Loucy (cell line): ENCODE measurements around the gene TMEM39A.
A peak's percentile ranks its signal among the peaks of the same experiment; 100 is the strongest.

Experiments
- H2AFZ ChIP-seq: fragments of 200-600 bp; sonication (generic); 2 replicates; pipeline ENCODE4 v1.6.0; 2016; ENCODE audit warnings: antibody characterized with exemption, mild to moderate bottlenecking, low read length, moderate library complexity
- H3F3A ChIP-seq: fragments of 200-600 bp; 2 replicates; pipeline ENCODE4 v1.6.0; 2016; ENCODE audit warnings: antibody characterized with exemption, low read depth, mild to moderate bottlenecking
- H3K27me3 ChIP-seq: fragments of 200-600 bp; sonication (generic); 2 replicates; pipeline ENCODE4 v1.6.1; 2014; ENCODE audit warnings: low read length, mild to moderate bottlenecking; ENCODE audit not compliant: insufficient read depth, poor library complexity, severe bottlenecking
- H3K36me3 ChIP-seq: fragments of 200-600 bp; sonication (generic); 2 replicates; pipeline ENCODE4 v1.6.1; 2016; ENCODE audit warnings: low read length; ENCODE audit not compliant: insufficient read depth
- H3K4me1 ChIP-seq: fragments of 200-600 bp; sonication (generic); 2 replicates; pipeline ENCODE4 v1.5.1; 2014; ENCODE audit warnings: low read length, mild to moderate bottlenecking; ENCODE audit not compliant: insufficient read depth, poor library complexity, severe bottlenecking
- H3K4me2 ChIP-seq: fragments of 200-600 bp; sonication (generic); 2 replicates; pipeline ENCODE4 v1.6.0; 2014; ENCODE audit warnings: antibody characterized with exemption, low read length, low read depth, mild to moderate bottlenecking; ENCODE audit not compliant: poor library complexity, severe bottlenecking
- H3K4me3 ChIP-seq: fragments of 200-600 bp; sonication (generic); 2 replicates; pipeline ENCODE4 v1.5.1; 2014; ENCODE audit warnings: low read length, mild to moderate bottlenecking, mixed read lengths; ENCODE audit not compliant: poor library complexity, severe bottlenecking
- H3K79me2 ChIP-seq: fragments of 200-600 bp; sonication (generic); 2 replicates; pipeline ENCODE4 v1.6.1; 2014; ENCODE audit warnings: low read length; ENCODE audit not compliant: insufficient read depth
- H3K9ac ChIP-seq: fragments of 200-600 bp; sonication (generic); 2 replicates; pipeline ENCODE4 v1.6.0; 2014; ENCODE audit warnings: mild to moderate bottlenecking, low read depth, low read length, moderate library complexity; ENCODE audit not compliant: poor library complexity, severe bottlenecking
- H3K9me2 ChIP-seq: fragments of 200-600 bp; sonication (generic); replicated peaks from 2 replicates; pipeline ENCODE4 v1.6.1; 2016; ENCODE audit warnings: low read depth, low read length, mixed read lengths
- H3K9me3 ChIP-seq: fragments of 200-600 bp; sonication (generic); 2 replicates; pipeline ENCODE4 v1.6.1; 2014; ENCODE audit warnings: mild to moderate bottlenecking, antibody characterized with exemption, low read length, low read depth; ENCODE audit not compliant: insufficient read depth
- H4K20me1 ChIP-seq: fragments of 200-600 bp; sonication (generic); 2 replicates; pipeline ENCODE4 v1.6.0; 2014; ENCODE audit warnings: antibody characterized with exemption, low read length, mild to moderate bottlenecking; ENCODE audit not compliant: insufficient read depth, poor library complexity, severe bottlenecking
- EZH2phosphoT487 ChIP-seq: fragments of 200-600 bp; IDR thresholded peaks from 2 replicates; pipeline ENCODE4 v1.6.1; 2018; ENCODE audit warnings: antibody characterized with exemption, mild to moderate bottlenecking, moderate library complexity, borderline replicate concordance
- TF ChIP-seq, protein P1 (sequence below): fragments of 200-600 bp; sonication (generic); conservative IDR thresholded peaks from 2 replicates; pipeline ENCODE4 v1.5.1; 2014; ENCODE audit warnings: mild to moderate bottlenecking, antibody characterized with exemption, low read length

The TMEM39A gene

DNA sequence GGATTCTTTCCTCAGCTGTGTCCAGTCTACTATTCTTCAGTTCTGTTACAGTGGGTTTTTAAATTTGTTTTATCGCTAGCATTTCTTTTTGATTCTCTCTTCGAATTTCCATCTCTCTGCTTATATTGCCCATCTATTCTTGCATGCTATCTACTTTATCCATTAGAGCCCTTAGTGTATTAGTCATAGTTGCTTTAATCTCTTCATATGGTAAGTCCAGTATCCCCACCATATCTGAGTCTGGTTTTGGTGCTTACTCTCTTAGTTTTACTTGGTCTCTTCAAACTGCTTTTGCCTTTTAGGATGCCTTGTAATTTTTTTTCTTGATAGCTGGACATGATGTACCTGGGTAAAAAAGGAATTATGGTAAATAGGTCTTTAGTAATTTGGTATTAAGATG is 44.0 kb upstream of the TMEM39A start:
- H3K27me3 ChIP-seq = no peaks in the 10 kb centered on the region
- H2AFZ ChIP-seq = no peak overlapping the region
- peaks cover 4% of the 10 kb centered on the region for H3F3A ChIP-seq
- H3K9ac ChIP-seq = peak overlapping the region; percentile 25
- TF ChIP-seq, protein P1, sequence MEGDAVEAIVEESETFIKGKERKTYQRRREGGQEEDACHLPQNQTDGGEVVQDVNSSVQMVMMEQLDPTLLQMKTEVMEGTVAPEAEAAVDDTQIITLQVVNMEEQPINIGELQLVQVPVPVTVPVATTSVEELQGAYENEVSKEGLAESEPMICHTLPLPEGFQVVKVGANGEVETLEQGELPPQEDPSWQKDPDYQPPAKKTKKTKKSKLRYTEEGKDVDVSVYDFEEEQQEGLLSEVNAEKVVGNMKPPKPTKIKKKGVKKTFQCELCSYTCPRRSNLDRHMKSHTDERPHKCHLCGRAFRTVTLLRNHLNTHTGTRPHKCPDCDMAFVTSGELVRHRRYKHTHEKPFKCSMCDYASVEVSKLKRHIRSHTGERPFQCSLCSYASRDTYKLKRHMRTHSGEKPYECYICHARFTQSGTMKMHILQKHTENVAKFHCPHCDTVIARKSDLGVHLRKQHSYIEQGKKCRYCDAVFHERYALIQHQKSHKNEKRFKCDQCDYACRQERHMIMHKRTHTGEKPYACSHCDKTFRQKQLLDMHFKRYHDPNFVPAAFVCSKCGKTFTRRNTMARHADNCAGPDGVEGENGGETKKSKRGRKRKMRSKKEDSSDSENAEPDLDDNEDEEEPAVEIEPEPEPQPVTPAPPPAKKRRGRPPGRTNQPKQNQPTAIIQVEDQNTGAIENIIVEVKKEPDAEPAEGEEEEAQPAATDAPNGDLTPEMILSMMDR = no peak
- no peak for TF ChIP-seq EZH2phosphoT487
- no peaks in the 10 kb centered on the region for H3K9me3 ChIP-seq
- peak overlapping the region; percentile 48 for H3K4me3 ChIP-seq
- H3K4me1 ChIP-seq = peaks cover 28% of the 10 kb centered on the region
- no peaks in the 10 kb centered on the region for H4K20me1 ChIP-seq
- peak overlapping the region; percentile 61 for H3K4me2 ChIP-seq
- H3K79me2 ChIP-seq = no peaks in the 10 kb centered on the region
- no peaks in the 10 kb centered on the region for H3K36me3 ChIP-seq
- no peaks in the 10 kb centered on the region for H3K9me2 ChIP-seq

DNA sequence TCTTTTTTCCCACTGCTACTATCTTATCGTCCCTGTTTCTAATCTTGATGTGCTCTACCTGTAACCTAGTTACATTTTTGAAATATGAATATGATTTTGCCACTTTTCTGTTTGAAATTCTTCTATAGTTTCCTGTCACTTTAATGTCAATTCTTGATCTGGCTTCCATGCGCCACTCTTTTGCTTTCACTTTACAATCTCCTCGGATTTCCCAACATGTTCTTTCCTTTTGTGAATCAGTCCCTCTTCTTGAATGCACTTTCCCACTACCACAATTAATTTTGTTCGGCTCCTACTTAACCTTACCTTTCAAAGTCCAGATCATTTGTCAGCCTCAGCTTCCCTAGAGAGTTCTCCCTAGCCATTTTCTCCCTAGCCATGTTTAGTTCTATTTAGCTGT is 43.2 kb upstream of the TMEM39A start:
- Histone ChIP-seq H3K9ac (peak overlapping the region; percentile 25), H3K79me2 (no peaks in the 10 kb centered on the region), H3F3A (peaks cover 4% of the 10 kb centered on the region), H3K27me3 (no peaks in the 10 kb centered on the region), H2AFZ (no peak overlapping the region), H4K20me1 (no peaks in the 10 kb centered on the region), H3K9me2 (no peaks in the 10 kb centered on the region), H3K36me3 (no peaks in the 10 kb centered on the region), H3K9me3 (no peaks in the 10 kb centered on the region), H3K4me2 (peak overlapping the region; percentile 61), H3K4me3 (no peak overlapping the region), H3K4me1 (peaks cover 28% of the 10 kb centered on the region)
- TF ChIP-seq EZH2phosphoT487 = no peak
- TF ChIP-seq, protein P1 = no peak

DNA sequence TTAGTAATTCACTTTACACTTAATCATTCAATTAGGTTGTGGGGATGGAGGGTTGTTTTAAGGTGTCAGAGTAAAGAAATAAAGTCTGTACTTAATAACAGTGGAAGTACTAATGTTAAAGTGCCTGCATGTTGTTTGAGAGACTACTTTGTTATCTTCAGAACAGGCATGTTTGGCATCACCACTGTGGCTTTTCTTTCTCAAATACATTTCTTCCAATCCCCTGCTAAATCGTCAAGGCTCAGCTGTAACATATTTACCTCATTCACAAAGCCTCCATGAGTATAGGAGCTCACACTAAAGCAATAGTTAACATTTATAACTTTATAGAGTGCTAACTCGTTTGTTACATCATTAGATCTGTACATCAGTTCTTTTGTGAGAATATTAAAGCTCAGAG is 37.5 kb upstream of the TMEM39A start:
- no peaks in the 10 kb centered on the region for H3K36me3 ChIP-seq
- peaks cover 33% of the 10 kb centered on the region for H3K4me1 ChIP-seq
- peaks cover 30% of the 10 kb centered on the region for H3K79me2 ChIP-seq
- TF ChIP-seq, protein P1 = no peak
- TF ChIP-seq EZH2phosphoT487 = no peak
- H3K4me3 ChIP-seq = peak overlapping the region; percentile 93
- H2AFZ ChIP-seq = no peak overlapping the region
- no peaks in the 10 kb centered on the region for H3K27me3 ChIP-seq
- H3K9me2 ChIP-seq = no peaks in the 10 kb centered on the region
- H3F3A ChIP-seq = no peaks in the 10 kb centered on the region
- peaks cover 6% of the 10 kb centered on the region for H4K20me1 ChIP-seq
- no peaks in the 10 kb centered on the region for H3K9me3 ChIP-seq
- peak overlapping the region; percentile 68 for H3K4me2 ChIP-seq
- peak overlapping the region; percentile 95 for H3K9ac ChIP-seq
